Endodermal cell (in vitro differentiated cells): ENCODE results near the gene MAP2K5. TPM values are rescaled to one million over a fixed set of nuclear protein-coding genes. Genes with fewer than 3 reads are reported as not detected.

Source experiments
- DNase-seq: peaks from one replicate; pipeline ENCODE4 v3.0.0-alpha.2; 2017
- H3K27ac ChIP-seq: 2 replicates; pipeline ENCODE4 v1.5.1; 2013; ENCODE audit warnings: mild to moderate bottlenecking, low read depth, low read length, moderate library complexity
- H3K27me3 ChIP-seq: 2 replicates; pipeline ENCODE4 v1.6.1; 2013; ENCODE audit warnings: mild to moderate bottlenecking, low read length, moderate library complexity; ENCODE audit not compliant: insufficient read depth, control insufficient read depth, poor library complexity, severe bottlenecking
- H3K36me3 ChIP-seq: 2 replicates; pipeline ENCODE4 v1.7.0; 2013; ENCODE audit warnings: mild to moderate bottlenecking, low read length, moderate library complexity; ENCODE audit not compliant: control insufficient read depth, insufficient read depth
- H3K4me1 ChIP-seq: one replicate; pipeline ENCODE4 v1.7.0; 2013; ENCODE audit warnings: low read length; ENCODE audit not compliant: control insufficient read depth, insufficient read depth
- H3K4me3 ChIP-seq: 2 replicates; pipeline ENCODE4 v1.5.1; 2013; ENCODE audit warnings: mild to moderate bottlenecking, low read length, moderate library complexity
- H3K9ac ChIP-seq: 2 replicates; pipeline ENCODE4 v1.6.1; 2013; ENCODE audit warnings: mild to moderate bottlenecking, low read length, moderate library complexity; ENCODE audit not compliant: poor library complexity, severe bottlenecking; ENCODE audit errors: extremely low read depth
- H3K9me3 ChIP-seq: 2 replicates; pipeline ENCODE4 v1.6.1; 2013; ENCODE audit warnings: mild to moderate bottlenecking, low read length, moderate library complexity; ENCODE audit not compliant: control insufficient read depth
- H3K27ac Mint-ChIP-seq: 2 replicates; pipeline ENCODE4 v1.8.0; 2020; ENCODE audit warnings: mixed read lengths
- H3K27me3 Mint-ChIP-seq: 2 replicates; pipeline ENCODE4 v1.8.0; 2021; ENCODE audit warnings: mild to moderate bottlenecking, mixed read lengths; ENCODE audit not compliant: insufficient read depth
- H3K36me3 Mint-ChIP-seq: 2 replicates; pipeline ENCODE4 v1.8.0; 2020; ENCODE audit warnings: low read depth, mixed read lengths
- H3K4me1 Mint-ChIP-seq: 2 replicates; pipeline ENCODE4 v1.8.0; 2020; ENCODE audit warnings: mixed read lengths
- H3K4me3 Mint-ChIP-seq: 2 replicates; pipeline ENCODE4 v1.8.0; 2020; ENCODE audit warnings: mild to moderate bottlenecking, moderate library complexity, mixed read lengths
- H3K9me3 Mint-ChIP-seq: 2 replicates; pipeline ENCODE4 v1.8.0; 2020; ENCODE audit warnings: mild to moderate bottlenecking, mixed read lengths
- WGBS, 2 experiments: methylation state at CpG; one replicate each; pipeline versions ENCODE4 v1.1.5 to v1.1.7; 2013; ENCODE audit warnings: missing lambda C conversion rate in 2 of 2, mixed read lengths in 1 of 2; ENCODE audit not compliant: insufficient coverage in 1 of 2, insufficient read length in 1 of 2; 5-methylcytosine and 5-hydroxymethylcytosine counted together
- total RNA-seq, 2 donors: library from RNA; stranded (reverse); fragmentation: NEBNext Ultra II Directional in 1 of 2; extraction: Animal tissue kit (Norgen Biotek cat#: 25700) in 1 of 2; gene quantifications; 2 replicates in 1 of 2; 3 replicates in 1 of 2; pipeline ENCODE4 v1.2.1, GENCODE V29; 2021
- TF ChIP-seq, protein P1 (sequence below): fragments of 200-600 bp; sonication (generic); conservative IDR thresholded peaks from 2 replicates; pipeline ENCODE4 v1.5.0; 2021; ENCODE audit warnings: antibody characterized with exemption, mild to moderate bottlenecking

The MAP2K5 gene
- total RNA-seq, 2 donors from 2014 or later = 17.1 to 26.7 TPM

DNA sequence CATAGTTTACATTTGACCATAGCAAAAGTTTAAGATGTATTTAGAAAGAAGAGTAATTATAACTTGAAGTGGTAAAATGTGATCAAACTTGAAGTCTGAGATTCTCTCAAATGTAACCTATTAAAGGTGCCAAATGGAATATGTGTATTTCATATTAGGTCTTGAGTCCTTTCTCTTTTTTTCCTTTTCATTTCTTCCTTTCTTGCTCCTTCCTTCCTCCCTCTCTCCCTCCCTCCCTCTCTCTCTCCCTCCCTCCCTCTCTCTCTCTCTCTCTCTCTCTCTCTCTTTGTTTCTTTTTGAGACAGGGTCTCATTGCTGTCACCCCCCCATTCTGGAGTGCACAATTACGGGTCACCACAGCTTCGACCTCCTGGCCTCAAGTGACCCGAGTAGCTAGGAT is 47.7 kb downstream of the MAP2K5 start:
- DNase-seq = no peak
- Histone ChIP-seq H3K27ac (no peak overlapping the region), H3K9ac (no peak overlapping the region), H3K4me3 (no peak overlapping the region), H3K4me1 (no peaks in the 10 kb centered on the region), H3K27me3 (no peaks in the 10 kb centered on the region), H3K9me3 (no peaks in the 10 kb centered on the region), H3K36me3 (peaks cover 8% of the 10 kb centered on the region)
- Mint-ChIP-seq H3K36me3 (peaks cover 8% of the 10 kb centered on the region), H3K4me3 (no peak overlapping the region), H3K27me3 (no peaks in the 10 kb centered on the region), H3K27ac (no peak overlapping the region), H3K4me1 (no peaks in the 10 kb centered on the region), H3K9me3 (no peaks in the 10 kb centered on the region)
- 93 to 95% methylated on average over 3 of the region's 3 CpGs for WGBS, 2 experiments
- TF ChIP-seq, protein P1, sequence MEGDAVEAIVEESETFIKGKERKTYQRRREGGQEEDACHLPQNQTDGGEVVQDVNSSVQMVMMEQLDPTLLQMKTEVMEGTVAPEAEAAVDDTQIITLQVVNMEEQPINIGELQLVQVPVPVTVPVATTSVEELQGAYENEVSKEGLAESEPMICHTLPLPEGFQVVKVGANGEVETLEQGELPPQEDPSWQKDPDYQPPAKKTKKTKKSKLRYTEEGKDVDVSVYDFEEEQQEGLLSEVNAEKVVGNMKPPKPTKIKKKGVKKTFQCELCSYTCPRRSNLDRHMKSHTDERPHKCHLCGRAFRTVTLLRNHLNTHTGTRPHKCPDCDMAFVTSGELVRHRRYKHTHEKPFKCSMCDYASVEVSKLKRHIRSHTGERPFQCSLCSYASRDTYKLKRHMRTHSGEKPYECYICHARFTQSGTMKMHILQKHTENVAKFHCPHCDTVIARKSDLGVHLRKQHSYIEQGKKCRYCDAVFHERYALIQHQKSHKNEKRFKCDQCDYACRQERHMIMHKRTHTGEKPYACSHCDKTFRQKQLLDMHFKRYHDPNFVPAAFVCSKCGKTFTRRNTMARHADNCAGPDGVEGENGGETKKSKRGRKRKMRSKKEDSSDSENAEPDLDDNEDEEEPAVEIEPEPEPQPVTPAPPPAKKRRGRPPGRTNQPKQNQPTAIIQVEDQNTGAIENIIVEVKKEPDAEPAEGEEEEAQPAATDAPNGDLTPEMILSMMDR = no peak

DNA sequence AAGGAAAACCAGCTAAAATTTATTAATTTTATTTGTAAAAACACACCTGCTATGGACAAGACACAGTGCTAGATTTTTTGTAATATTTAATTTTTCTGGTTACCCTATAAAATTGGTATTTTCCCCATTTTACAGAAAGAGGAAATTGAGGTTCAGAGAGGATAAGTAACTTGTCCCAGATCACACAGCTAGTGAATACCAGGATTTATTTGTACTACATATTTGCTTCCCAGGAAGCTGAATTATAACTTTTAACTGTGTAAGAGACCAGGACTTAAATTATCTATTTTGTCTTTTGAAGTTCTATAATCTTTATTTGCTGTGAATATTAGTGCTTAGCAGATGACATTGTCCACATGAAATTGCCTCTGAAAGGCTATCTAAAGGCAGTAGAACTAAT is 49.7 kb downstream of the MAP2K5 start:
- Mint-ChIP-seq H3K4me1 (no peaks in the 10 kb centered on the region), H3K36me3 (peaks cover 14% of the 10 kb centered on the region), H3K27me3 (no peaks in the 10 kb centered on the region), H3K4me3 (no peak overlapping the region), H3K27ac (no peak overlapping the region), H3K9me3 (no peaks in the 10 kb centered on the region)
- no peak overlapping the region for H3K9ac ChIP-seq
- TF ChIP-seq, protein P1 = no peak
- no peaks in the 10 kb centered on the region for H3K9me3 ChIP-seq
- H3K27ac ChIP-seq = no peak overlapping the region
- no peaks in the 10 kb centered on the region for H3K27me3 ChIP-seq
- H3K4me1 ChIP-seq = no peaks in the 10 kb centered on the region
- H3K36me3 ChIP-seq = peaks cover 8% of the 10 kb centered on the region
- no peak overlapping the region for H3K4me3 ChIP-seq
- no peak for DNase-seq

DNA sequence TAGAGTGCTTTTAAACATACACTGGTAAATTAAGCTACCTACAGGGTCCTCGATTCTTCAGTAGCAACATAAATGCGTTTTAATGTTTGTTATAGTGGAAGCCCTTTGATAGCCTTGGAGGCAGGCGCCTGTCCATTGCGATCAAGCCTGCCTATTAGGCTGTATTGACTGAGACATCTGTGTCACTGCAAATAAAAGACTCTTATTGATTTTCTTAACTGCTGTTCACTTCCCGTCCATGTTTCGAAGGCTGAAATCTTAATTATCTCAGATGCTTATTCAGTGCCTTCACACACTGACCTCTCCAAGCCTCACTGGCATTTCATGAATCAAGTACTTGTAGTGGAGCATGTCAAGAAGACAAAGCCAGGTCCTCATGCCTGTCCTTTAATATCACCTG is 51.1 kb downstream of the MAP2K5 start:
- Mint-ChIP-seq H3K27me3 (no peaks in the 10 kb centered on the region), H3K36me3 (peaks cover 9% of the 10 kb centered on the region), H3K4me1 (no peaks in the 10 kb centered on the region), H3K27ac (no peak overlapping the region), H3K9me3 (no peaks in the 10 kb centered on the region), H3K4me3 (no peak overlapping the region)
- Histone ChIP-seq H3K4me3 (no peak overlapping the region), H3K36me3 (no peaks in the 10 kb centered on the region), H3K9ac (no peak overlapping the region), H3K9me3 (no peaks in the 10 kb centered on the region), H3K27me3 (no peaks in the 10 kb centered on the region), H3K4me1 (no peaks in the 10 kb centered on the region), H3K27ac (no peak overlapping the region)
- DNase-seq = no peak
- TF ChIP-seq, protein P1 = no peak
- WGBS, 2 experiments = 87 to 94% methylated on average over 5 to 6 of the region's 6 CpGs
